Activated CD4-positive, alpha-beta T cell treated with anti-CD3 and anti-CD28 coated beads, Interleukin-2, amount 10 ng/mL, durations not matched to agents 24 days and 14 days (primary cell): ENCODE results near the gene PGBD2. TPM values are rescaled to one million over a fixed set of nuclear protein-coding genes. Genes with fewer than 3 reads are reported as not detected.

ENCODE experiments used
- DNase-seq: peaks from one replicate; pipeline ENCODE4 v3.0.0; 2022
- H3K27ac Mint-ChIP-seq: one replicate; pipeline ENCODE4 v1.8.0; 2022; ENCODE audit warnings: mild to moderate bottlenecking, mixed read lengths
- H3K27me3 Mint-ChIP-seq: one replicate; pipeline ENCODE4 v1.8.0; 2022; ENCODE audit warnings: mixed read lengths
- H3K36me3 Mint-ChIP-seq: one replicate; pipeline ENCODE4 v1.8.0; 2022; ENCODE audit warnings: low read depth, mild to moderate bottlenecking, mixed read lengths
- H3K4me1 Mint-ChIP-seq: one replicate; pipeline ENCODE4 v1.8.0; 2021; ENCODE audit warnings: mixed read lengths
- H3K4me3 Mint-ChIP-seq: one replicate; pipeline ENCODE4 v1.8.0; 2022; ENCODE audit warnings: mild to moderate bottlenecking, moderate library complexity, mixed read lengths
- H3K9me3 Mint-ChIP-seq: one replicate; pipeline ENCODE4 v1.8.0; 2021; ENCODE audit warnings: mixed read lengths
- intact Hi-C: fragments of 100-400 bp; cut with micrococcal nuclease; formaldehyde crosslinking; loops from one replicate; pipeline ENCODE4 v1.15.1; 2023
- total RNA-seq: library from RNA; stranded (reverse); gene quantifications from 2 replicates; pipeline ENCODE4 v1.2.3, GENCODE V29; 2022

The PGBD2 gene, protein sequence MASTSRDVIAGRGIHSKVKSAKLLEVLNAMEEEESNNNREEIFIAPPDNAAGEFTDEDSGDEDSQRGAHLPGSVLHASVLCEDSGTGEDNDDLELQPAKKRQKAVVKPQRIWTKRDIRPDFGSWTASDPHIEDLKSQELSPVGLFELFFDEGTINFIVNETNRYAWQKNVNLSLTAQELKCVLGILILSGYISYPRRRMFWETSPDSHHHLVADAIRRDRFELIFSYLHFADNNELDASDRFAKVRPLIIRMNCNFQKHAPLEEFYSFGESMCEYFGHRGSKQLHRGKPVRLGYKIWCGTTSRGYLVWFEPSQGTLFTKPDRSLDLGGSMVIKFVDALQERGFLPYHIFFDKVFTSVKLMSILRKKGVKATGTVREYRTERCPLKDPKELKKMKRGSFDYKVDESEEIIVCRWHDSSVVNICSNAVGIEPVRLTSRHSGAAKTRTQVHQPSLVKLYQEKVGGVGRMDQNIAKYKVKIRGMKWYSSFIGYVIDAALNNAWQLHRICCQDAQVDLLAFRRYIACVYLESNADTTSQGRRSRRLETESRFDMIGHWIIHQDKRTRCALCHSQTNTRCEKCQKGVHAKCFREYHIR
- total RNA-seq: 7.4 and 7.6 TPM in 2 replicates

DNA sequence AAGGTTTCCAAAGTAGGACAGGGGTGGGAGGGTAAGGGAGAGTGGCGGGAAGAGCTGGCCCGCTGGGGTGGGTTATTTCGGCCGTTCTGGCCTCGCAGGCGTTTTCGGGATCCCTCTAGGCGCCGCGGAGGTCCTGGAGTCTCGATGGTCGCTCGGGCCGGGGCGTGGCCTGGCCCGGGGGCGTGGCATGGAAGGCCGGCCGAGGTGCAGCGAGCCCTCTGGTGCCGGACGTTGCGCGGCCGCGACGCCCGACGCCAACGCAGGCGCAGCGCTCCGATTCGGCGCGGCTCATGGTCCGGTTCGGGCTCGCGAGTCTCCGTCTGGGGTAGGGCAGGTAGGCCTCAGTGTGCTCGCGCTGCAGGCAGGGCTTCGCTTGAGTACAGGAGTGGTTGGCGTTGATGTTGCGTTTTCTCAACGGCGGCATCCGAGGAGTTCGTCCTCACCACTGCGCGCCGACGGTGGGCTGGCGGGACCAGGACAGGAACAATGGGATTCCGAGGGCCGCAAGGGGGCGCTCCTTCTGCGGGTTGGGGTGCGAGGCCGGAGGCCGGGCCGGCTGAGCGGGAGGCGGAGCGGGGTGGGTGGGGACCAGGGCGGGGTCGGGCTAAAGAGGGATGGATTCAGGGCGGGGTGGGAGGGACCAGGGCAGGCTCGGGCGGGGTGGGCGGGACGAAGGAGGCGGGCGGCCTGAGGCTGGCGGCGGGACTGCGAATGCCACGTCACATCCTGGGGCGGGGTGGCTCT is at the start of gene PGBD2:
Gene PGBD2, plus strand, starts transcription at position 227 of the 744 bp plus-strand sequence. CDS start 7,628 bp downstream, outside the sequence.
- Mint-ChIP-seq H3K4me1 (peaks cover 29% of the 10 kb centered on the region), H3K27me3 (peaks cover 19% of the 10 kb centered on the region)
- intact Hi-C loops: loop anchor here (1.0 kb wide), 6 partner anchors 18 to 80 kb away; partner anchors contain the start of genes ZNF672 and ZNF692

DNA sequence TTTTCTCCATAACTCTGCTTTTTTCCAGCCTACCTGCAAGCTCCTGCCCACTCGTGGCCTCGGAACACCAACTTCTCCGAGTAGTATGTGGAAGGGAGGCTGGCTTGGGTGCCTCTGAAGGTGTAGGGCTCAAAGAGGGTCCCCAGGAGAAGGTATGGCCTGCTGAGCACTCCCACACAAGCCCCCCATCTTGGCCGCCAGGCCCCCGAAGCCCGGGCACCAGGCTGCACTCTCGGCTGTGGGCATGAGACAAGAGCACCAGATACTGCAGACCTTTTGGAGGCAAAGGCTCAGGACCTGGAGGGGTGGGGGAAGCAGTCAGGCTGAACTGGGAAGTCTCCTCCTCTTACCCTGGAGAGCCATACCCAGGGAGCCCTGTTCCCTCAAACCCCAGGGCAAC is 48.8 kb upstream of the PGBD2 start:
- H3K27ac Mint-ChIP-seq: peak overlapping the region; percentile 98
- intact Hi-C loops: no loop called here
- H3K36me3 Mint-ChIP-seq: peaks cover 34% of the 10 kb centered on the region
- no peaks in the 10 kb centered on the region for H3K27me3 Mint-ChIP-seq
- peaks cover 43% of the 10 kb centered on the region for H3K4me1 Mint-ChIP-seq
- no peak for DNase-seq
- H3K4me3 Mint-ChIP-seq: peak overlapping the region; percentile 96
- no peaks in the 10 kb centered on the region for H3K9me3 Mint-ChIP-seq

More for the DNA sequence above, at the start of gene PGBD2:
- peak; percentile 98 for DNase-seq
- Mint-ChIP-seq H3K4me3 (peak within 1 kb of the TSS; percentile 96), H3K27ac (peak within 1 kb of the TSS; percentile 99), H3K36me3 (peaks cover 3% of the 10 kb centered on the region), H3K9me3 (no peaks in the 10 kb centered on the region)

DNA sequence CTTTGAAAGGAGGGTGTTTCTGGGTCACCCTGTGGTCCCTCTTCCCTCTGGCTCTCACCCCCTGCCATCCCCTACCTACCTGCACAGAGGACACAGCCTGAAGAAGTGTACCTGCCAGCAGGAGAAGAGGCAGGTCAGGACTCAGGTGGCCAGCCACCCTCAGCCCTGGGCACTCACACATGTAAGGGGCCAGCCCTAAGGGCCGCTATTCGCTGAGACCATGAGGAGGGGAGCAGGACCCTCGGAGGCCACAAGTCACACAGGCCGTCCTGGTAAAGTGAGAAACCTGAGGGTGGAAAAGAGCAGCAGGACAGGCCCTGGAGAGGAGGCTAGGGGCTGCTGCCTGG is 48.3 kb upstream of the PGBD2 start:
- intact Hi-C loops: loop anchor here (1.0 kb wide), 1 partner anchor 19 kb away; the partner anchor contains the start of gene ZNF672
- Mint-ChIP-seq H3K27ac (peak overlapping the region; percentile 98), H3K4me1 (peaks cover 48% of the 10 kb centered on the region), H3K27me3 (no peaks in the 10 kb centered on the region), H3K9me3 (no peaks in the 10 kb centered on the region), H3K36me3 (peaks cover 34% of the 10 kb centered on the region), H3K4me3 (peak overlapping the region; percentile 96)
- DNase-seq: no peak

DNA sequence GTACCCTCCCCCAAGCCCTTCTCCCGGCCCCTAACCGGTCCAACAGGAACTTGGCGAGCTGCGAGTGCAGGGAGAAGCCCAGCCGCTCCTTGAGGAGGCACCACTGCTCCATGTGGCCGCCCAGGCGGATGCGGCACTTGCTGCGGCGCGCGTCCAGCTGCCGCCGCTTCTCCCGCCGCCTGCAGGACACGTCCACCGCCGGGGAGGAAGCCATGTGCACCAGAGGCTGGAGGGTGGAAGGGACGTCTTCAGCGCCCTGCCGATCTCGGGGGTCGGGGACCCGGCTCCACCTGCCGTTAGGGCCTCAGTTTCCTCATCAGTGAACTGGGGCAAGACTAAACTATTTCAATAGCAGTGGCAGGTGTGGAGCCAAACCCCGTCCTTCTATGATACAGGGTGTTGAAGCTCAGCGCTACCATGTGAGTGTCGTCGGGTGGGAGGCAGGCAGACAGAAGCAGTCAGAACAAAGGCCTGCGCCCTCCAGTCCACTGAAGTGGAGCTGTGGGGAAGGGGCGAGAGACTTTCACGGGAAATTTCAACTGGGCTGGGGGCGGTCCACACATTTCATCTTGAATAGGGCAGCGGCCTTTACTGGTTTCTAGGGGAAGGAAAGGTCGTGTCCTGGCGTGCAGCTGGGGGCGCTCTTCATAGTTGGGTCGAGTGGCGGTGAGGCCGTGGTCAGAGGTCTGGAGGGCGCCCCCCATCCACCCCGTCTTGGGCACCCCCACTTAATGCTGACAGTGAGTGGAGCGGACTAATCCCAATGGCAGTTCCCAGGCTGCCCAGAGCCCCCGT is 47.7 kb upstream of the PGBD2 start:
- intact Hi-C loops: loop anchor here (1.0 kb wide), 1 partner anchor 20 kb away; the partner anchor contains the start of gene ZNF672
- Mint-ChIP-seq H3K4me1 (peaks cover 50% of the 10 kb centered on the region), H3K9me3 (no peaks in the 10 kb centered on the region), H3K27ac (peak overlapping the region; percentile 98), H3K4me3 (peak overlapping the region; percentile 96), H3K36me3 (peaks cover 34% of the 10 kb centered on the region), H3K27me3 (no peaks in the 10 kb centered on the region)
- peak; percentile 84 for DNase-seq

DNA sequence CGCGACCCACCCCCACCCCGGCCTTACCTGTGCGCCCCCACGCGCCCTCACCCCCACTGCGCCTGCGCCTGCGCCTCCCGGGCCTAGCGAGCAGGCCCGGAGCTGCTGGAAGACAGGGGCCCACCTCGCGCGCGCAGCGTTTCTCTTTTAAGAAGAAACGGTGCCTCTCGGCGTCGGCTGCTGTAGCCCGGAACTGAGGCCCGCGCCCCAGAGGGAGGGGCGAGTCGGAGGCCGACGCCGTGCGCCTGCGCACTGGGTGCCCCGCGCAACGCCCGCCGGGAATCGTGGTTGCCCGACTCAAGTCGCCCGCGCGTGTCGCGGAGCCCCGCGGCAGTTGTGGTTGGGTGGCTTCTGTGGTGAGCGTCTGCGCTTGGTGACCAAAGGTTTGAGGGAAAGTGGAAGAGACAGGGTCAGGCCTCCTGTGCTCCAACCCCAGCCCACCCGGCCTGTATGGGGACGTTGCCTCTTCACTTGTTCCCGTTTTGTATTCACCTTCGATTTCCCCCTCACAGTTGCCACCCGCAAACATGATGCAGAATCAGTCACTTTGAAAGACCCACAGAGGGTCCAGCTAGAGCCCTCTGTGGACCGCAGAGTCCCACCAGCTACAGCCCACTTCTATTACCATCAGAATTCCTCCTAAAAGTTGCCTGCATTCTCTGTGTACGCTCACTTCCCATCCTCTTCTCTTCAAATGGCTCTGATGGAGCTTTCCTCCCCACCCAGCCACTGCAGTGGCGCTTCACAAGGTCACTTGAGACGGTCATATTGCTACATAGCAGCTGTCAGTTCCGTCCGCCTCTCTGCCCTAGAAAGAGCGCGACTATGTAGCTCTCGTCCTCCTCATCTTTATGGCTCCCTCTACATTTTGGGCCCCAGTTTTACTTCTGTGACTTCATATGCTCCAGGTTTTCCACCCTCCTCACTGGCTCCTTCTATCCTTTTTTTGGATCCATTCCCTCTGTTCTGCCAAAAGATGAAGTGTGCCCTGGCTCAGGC is 46.8 kb upstream of the PGBD2 start, which contains the start of gene ZNF692:
Gene ZNF692, minus strand, starts transcription at position 195 of the 999 bp plus-strand sequence. CDS start 776 bp downstream, outside the sequence.
- H3K27ac Mint-ChIP-seq: peak within 1 kb of the TSS; percentile 98
- peak within 1 kb of the TSS; percentile 96 for H3K4me3 Mint-ChIP-seq
- no peaks in the 10 kb centered on the region for H3K9me3 Mint-ChIP-seq
- H3K4me1 Mint-ChIP-seq: peaks cover 51% of the 10 kb centered on the region
- no peaks in the 10 kb centered on the region for H3K27me3 Mint-ChIP-seq
- intact Hi-C loops: loop anchor here (1.0 kb wide), 4 partner anchors 14 to 47 kb away; partner anchors contain the start of genes PGBD2 and ZNF672
- peak; percentile 99 for DNase-seq
- H3K36me3 Mint-ChIP-seq: peaks cover 30% of the 10 kb centered on the region

DNA sequence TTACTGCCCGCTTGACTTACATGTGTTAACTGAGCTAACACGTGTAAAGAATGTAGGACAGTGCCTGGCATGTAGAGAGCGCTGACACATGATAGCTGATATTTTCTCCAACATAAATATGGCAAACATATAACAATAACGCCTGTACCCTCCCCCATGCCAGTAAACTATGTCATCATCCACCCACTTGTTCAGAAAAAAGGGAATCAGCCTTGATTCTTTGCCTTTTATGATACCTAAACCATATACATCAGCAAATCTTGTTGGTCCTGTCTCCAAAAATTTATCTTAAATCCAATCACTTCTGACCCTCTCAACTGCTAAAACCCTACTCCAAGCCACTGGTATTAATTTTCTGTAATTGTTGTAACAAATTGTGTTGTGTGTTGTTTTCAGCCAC is 46.0 kb upstream of the PGBD2 start:
- intact Hi-C loops: no loop called here
- Mint-ChIP-seq H3K36me3 (peaks cover 22% of the 10 kb centered on the region), H3K4me3 (peak overlapping the region; percentile 96), H3K4me1 (peaks cover 43% of the 10 kb centered on the region), H3K9me3 (no peaks in the 10 kb centered on the region), H3K27me3 (no peaks in the 10 kb centered on the region), H3K27ac (peak overlapping the region; percentile 98)
- no peak for DNase-seq

DNA sequence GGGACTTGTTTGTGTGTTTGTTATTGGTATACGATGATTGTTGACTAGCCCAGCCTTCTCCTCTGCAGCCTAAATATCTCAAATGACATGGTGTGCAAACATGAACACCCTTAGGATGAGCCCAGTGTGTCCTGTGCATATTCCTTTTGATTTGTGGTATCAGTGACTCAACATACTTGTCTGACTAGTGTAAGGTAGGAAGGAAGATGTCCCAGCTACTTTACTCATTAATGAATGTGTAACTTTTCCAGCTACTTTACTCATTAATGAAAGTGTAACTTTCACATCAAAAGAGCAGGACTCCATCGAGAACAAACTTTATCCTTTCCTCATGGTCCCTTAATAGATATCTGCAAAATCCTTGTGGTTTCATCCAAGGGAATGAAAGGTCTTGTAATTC is 44.4 kb upstream of the PGBD2 start:
- peaks cover 4% of the 10 kb centered on the region for H3K27me3 Mint-ChIP-seq
- no peak for DNase-seq
- intact Hi-C loops: no loop called here
- H3K27ac Mint-ChIP-seq: peak overlapping the region; percentile 13
- peak overlapping the region; percentile 10 for H3K4me3 Mint-ChIP-seq
- H3K36me3 Mint-ChIP-seq: peaks cover 9% of the 10 kb centered on the region
- H3K9me3 Mint-ChIP-seq: no peaks in the 10 kb centered on the region
- peaks cover 31% of the 10 kb centered on the region for H3K4me1 Mint-ChIP-seq

DNA sequence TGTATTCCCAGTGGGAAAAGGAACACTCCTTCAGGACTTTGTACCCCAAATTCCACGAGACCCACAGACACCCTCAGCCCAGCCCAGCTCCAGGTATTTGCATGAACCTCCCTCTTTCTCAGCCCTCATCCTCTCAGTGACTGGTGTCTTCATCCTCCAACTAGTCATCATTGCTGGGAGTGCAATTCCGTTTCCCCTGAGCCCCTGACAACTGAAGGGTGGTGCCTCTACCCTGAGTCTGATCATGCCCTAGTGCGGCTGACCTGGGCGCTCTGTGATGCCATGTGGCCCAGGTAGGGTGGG is 43.4 kb upstream of the PGBD2 start:
- peaks cover 24% of the 10 kb centered on the region for H3K4me1 Mint-ChIP-seq
- peaks cover 4% of the 10 kb centered on the region for H3K36me3 Mint-ChIP-seq
- peak overlapping the region; percentile 91 for H3K4me3 Mint-ChIP-seq
- DNase-seq: no peak
- no peaks in the 10 kb centered on the region for H3K9me3 Mint-ChIP-seq
- intact Hi-C loops: no loop called here
- peaks cover 4% of the 10 kb centered on the region for H3K27me3 Mint-ChIP-seq
- H3K27ac Mint-ChIP-seq: peak overlapping the region; percentile 73

DNA sequence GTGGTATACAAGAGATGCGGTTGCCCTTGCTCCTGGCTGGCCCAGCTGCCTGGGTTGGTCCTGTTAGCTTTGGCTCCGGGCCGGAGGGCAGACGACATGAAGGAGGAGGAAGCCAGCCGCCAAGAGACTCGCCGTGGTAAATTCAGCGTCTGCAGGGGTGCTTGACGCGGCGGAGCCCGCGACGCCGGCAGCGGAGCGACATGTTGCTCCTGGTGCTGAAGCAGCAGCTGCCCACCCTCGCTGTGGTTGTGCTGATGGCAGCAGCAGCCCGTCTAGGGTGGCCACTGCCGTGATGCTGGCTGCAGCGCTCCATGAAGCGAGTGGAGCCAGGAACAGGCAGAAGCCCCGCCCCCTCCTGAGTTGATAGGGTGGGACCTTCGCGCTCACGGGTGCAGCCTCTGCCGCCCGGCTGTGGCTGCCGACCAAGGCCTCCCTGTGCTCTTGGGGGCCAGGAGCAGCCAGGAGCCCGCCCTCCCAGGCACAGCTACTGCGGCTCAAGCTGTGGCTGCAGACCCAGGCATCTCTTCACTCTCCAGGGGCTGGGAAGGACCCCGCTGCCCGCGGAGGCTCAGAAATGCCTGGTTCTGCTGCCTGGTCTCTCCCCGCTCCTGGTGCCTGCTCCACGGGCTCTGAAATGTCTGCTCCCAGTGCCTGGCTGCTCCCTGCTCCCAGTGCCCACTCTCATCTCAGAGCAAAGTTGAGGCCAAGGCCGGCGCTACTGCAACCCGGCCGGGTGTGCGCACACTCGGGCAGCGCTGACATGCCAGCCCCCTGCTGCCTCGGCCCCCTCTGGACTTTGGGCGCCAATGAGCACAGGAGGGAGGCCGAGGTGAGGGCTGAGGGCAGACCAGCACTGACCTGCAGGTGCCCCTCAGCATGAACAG is 42.8 kb upstream of the PGBD2 start:
- peaks cover 4% of the 10 kb centered on the region for H3K27me3 Mint-ChIP-seq
- H3K36me3 Mint-ChIP-seq: peaks cover 3% of the 10 kb centered on the region
- peak overlapping the region; percentile 91 for H3K4me3 Mint-ChIP-seq
- H3K27ac Mint-ChIP-seq: peak overlapping the region; percentile 73
- intact Hi-C loops: loop anchor here (1.0 kb wide), 2 partner anchors 10 to 43 kb away; partner anchors contain the start of gene PGBD2
- no peaks in the 10 kb centered on the region for H3K9me3 Mint-ChIP-seq
- peak; percentile 94 for DNase-seq
- H3K4me1 Mint-ChIP-seq: peaks cover 23% of the 10 kb centered on the region

DNA sequence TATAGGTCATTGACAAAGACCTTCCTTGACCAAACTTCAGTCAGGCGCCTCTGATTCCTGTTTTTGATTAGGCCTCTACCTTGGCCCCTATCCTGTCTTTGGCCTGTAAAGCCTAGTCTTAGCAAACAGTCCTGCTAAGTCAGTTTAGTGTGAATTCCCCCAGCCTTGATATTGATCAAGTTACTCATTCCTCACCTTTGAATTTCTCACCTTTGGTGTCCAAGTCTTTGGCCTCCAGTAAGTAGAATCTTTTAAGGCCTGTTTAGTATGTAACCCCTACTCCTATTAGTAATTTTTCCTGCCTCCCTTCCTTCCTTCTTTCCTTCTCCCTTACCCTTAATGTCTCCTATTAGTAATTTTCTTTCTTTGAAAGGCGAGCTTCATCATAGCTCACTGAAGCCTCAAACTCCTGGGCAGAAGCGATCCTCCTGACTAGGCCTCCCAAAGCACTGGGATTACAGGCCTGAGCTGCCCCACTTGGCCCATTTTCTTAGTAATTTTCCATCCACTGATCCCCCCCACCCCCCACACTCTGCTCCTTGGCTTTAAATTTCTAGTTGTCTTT is 34.1 kb upstream of the PGBD2 start:
- Mint-ChIP-seq H3K36me3 (peaks cover 3% of the 10 kb centered on the region), H3K27me3 (peaks cover 8% of the 10 kb centered on the region), H3K27ac (peak overlapping the region; percentile 47), H3K4me3 (peak overlapping the region; percentile 69), H3K9me3 (peaks cover 6% of the 10 kb centered on the region), H3K4me1 (peaks cover 19% of the 10 kb centered on the region)
- intact Hi-C loops: no loop called here
- DNase-seq: no peak

DNA sequence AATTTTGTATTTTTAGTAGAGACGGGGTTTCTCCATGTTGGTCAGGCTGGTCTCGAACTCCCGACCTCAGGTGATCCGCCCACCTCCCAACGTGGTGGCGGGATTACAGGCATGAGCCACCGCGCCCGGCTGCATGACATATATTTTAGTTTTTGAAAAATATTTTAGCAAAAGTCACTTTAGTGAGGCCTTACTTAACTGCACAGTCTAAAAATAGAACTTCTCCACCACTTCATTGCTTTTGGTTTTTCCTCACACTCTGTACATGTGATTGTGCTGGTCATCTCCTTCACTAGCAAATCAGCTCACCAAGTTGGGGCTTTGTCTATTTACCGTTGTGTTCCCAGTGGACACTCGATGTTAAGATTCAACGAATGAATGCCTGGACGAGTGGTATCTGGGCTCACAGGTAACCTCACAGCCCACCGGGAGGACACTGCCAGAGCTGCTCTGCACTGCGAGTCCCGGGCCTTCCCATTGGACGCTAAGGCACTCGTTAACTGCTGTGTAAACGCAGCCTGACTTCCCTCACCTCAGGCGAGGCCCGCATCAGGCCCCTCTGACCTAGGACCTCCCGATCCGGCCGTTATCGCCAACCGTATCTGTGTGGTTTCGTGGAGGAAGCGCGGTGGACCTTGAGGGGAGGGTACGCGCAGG is 33.2 kb upstream of the PGBD2 start:
- Mint-ChIP-seq H3K27ac (peak overlapping the region; percentile 95), H3K4me1 (peaks cover 19% of the 10 kb centered on the region), H3K36me3 (peaks cover 3% of the 10 kb centered on the region), H3K9me3 (peaks cover 6% of the 10 kb centered on the region), H3K27me3 (peaks cover 14% of the 10 kb centered on the region), H3K4me3 (peak overlapping the region; percentile 96)
- DNase-seq: peak; percentile 84
- intact Hi-C loops: loop anchor here (1.0 kb wide), 5 partner anchors 10 to 47 kb away; partner anchors contain the start of genes PGBD2, ZNF672 and ZNF692
